Measurements from ENCODE around the gene DMXL2.

GRCh38 chr15:51625236-51625635 lies 2.7 kb upstream of the DMXL2 start:
- TF ChIP-seq TAF1 (IDR thresholded peaks at IDR 0.05; ENCODE audit: borderline replicate concordance, insufficient read depth, low read length) (no peak), REST (IDR thresholded peaks at IDR 0.05; ENCODE audit: insufficient read depth in 1 of 2, low read depth in 2 of 2, low read length in 2 of 2) (no peak)
